Endothelial cell of umbilical vein (primary cell): ENCODE data around the gene IDH1.

ENCODE experiments used
- FOS ChIP-seq: IDR thresholded peaks from 2 replicates; pipeline ENCODE4 v1.6.1; 2011; ENCODE audit warnings: mild to moderate bottlenecking, low read length, moderate library complexity, borderline replicate concordance; ENCODE audit not compliant: insufficient read depth
- TF ChIP-seq, protein P1 (sequence below), 2 donors: IDR thresholded peaks; 1 replicate in 1 of 2; 2 replicates in 1 of 2; pipeline ENCODE4 v1.5.1; 2011; ENCODE audit warnings: low read length in 2 of 2, mild to moderate bottlenecking in 2 of 2, moderate library complexity in 2 of 2, control low read depth in 1 of 2, inconsistent platforms in 1 of 2, low read depth in 1 of 2; ENCODE audit not compliant: insufficient read depth in 1 of 2; ENCODE audit errors: extremely low read depth in 1 of 2

DNA sequence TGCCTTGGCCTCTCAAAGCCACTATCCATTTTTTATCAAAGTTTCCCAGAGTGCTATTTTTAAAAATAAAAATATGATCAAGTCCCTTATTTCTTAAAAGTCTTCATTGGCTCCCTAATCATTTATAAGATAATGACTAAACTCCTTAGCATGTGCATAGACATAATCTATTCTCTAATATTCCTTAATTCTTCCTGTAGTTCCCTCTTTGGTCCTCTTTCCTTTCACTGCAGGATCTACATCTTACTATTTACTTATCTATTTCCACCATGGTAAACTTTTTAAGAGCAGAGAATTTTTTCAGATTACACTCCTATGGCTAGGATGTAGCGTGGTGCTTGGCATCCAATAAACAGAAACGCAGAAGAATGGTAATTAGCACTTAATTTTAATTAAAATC is 19.0 kb downstream of the IDH1 start:
- TF ChIP-seq, protein P1, sequence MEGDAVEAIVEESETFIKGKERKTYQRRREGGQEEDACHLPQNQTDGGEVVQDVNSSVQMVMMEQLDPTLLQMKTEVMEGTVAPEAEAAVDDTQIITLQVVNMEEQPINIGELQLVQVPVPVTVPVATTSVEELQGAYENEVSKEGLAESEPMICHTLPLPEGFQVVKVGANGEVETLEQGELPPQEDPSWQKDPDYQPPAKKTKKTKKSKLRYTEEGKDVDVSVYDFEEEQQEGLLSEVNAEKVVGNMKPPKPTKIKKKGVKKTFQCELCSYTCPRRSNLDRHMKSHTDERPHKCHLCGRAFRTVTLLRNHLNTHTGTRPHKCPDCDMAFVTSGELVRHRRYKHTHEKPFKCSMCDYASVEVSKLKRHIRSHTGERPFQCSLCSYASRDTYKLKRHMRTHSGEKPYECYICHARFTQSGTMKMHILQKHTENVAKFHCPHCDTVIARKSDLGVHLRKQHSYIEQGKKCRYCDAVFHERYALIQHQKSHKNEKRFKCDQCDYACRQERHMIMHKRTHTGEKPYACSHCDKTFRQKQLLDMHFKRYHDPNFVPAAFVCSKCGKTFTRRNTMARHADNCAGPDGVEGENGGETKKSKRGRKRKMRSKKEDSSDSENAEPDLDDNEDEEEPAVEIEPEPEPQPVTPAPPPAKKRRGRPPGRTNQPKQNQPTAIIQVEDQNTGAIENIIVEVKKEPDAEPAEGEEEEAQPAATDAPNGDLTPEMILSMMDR (IDR thresholded peaks at IDR 0.05; ENCODE audit: extremely low read depth in 1 of 2, insufficient read depth in 1 of 2, low read depth in 1 of 2, low read length in 2 of 2): no peak
- TF ChIP-seq FOS: no peak
